GM21737 (cell line): ENCODE data around the gene PHOX2B.
"Not testable (repeated sequence)": the region's sequence is repeated elsewhere in the genome, so short reads cannot be mapped to it uniquely, and the experiment has no call there.

ENCODE experiments used
- ATAC-seq: cut with Tn5 transposase; IDR thresholded peaks from one replicate; pipeline ENCODE4 v1.9.1; 2021; ENCODE audit warnings: mild to moderate bottlenecking, moderate library complexity; ENCODE audit not compliant: unreplicated experiment

PHOX2B gene

DNA sequence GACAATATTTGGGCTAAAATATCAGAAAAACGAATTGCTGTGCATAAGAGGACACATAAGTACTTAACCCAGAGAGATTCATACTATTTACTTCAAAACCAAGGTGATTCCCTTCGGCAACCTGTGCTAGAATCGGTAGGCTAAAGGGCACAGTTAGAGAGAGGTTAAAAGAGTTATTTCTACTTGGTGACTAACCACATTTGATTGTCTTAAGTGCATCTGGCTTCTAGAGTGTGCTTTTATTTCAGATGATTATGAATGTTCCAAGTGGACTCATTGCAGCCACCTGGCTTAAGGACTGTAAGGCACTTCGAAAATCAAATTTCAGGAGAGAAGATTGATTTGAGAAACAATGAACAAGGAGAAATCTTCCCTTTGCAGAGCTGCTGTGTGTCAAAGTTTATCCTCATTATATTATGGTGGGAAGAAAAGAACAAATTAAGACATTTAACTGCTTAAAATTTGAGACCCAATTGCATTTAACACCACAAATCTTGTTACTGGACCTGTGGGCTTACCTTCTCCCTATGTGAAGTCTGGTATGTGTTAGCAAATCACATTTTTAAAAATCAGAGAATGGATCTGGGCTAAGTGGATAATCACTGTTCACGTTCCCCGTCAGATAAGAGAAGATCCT, 34.0 kb downstream of the PHOX2B start:
- ATAC-seq: no peak

DNA sequence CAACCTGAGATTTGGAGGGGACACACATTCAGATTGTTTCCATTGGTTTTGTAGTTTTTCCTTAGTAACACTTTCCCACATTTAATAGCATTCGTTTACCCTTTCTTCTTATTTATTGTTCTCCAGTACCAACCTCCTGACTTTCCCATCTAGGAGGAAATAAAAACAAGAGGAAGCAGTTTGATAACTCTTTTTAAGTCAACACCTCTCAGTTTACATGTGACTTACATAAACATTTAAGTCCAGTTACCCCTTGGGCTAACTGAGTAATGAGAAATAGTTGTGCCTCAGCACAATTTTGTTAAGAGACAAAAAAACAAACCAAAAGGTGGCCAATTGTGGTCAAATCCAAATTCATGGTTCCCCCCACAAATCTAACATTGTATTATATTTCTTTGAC, 34.8 kb downstream of the PHOX2B start:
- ATAC-seq: no peak

DNA sequence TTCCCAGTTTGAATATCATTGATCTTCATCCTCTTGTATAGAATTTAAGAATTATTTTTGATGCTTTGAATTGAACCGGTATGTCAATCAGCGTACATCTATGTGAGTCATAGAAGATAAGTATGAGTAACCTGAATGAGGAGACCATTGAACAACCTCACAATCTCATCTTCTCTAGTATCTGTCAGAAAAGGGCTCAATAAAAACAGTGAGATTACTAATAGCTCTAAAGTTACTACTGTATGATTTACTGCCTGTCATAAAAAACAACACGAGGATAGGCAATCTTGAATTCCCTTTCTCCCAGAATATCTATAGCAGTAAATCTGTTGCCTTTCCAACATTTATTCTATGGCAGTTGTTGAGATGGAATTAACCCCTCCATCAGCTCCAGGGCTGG, 36.1 kb downstream of the PHOX2B start:
- ATAC-seq: no peak

DNA sequence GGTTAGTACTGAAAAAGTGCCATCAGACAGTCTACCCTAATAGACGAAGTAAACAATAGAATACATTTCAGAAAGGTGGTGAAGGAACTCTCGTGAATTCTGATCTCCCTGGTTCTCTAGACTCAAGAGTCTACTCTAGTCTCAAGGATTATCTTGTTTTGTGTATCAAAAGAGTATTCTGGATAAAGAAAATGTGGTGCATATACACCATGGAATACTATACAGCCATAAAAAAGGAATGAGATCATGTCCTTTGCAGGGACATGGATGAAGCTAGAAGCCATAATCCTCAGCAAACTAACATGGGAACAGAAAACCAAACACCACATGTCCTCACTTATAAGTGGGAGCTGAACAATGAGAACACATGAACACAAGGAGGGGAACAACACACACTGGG, 36.9 kb downstream of the PHOX2B start:
- not testable (repeated sequence) for ATAC-seq

DNA sequence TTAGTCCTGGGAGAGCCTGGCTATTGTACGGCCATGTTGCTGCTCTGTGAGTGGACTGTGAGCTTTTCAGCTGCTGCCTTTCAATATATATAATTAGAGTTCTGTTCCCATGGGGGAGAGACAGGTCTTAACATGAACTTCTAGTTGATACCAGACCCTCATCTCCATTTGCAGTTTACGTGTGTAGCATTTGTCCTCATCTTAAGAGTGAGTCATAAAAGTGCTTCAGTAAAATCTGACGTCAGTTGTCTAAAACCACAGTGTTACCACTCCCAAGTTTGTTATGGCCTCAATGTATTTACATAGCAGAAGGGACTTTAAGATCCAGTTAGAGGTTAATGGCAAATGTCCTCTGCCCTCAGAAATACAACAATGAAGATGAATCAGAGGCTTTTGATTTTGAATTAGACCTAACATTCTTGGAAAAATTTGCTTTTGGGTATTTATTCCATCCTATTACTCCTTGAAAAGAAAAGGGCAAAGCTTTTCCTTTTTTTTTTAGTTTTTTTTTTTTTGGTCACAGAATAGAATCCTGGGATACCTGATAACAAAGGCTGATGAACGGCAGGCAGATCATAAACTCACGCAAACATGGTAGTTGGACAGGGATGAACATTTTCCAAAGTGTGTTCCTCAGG, 38.6 kb downstream of the PHOX2B start:
- ATAC-seq: no peak

DNA sequence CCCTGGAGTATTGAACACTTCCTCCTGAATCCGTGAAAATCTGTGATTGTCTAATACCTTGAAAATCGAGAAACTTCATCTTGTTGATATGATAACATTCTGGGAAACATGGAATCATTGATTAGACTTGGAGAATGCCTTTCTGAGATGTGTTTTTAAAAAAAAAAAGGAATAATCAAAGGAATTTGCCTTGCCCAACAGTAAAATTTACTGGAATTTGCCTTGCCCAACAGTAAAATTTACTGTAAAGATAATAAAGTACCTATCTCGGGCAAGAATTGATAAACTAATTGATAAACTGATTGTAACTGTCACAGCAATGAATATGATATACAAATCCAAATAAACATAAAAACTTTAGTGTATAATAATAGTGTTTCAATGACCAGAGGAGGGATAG, 44.7 kb downstream of the PHOX2B start:
- ATAC-seq: no peak

DNA sequence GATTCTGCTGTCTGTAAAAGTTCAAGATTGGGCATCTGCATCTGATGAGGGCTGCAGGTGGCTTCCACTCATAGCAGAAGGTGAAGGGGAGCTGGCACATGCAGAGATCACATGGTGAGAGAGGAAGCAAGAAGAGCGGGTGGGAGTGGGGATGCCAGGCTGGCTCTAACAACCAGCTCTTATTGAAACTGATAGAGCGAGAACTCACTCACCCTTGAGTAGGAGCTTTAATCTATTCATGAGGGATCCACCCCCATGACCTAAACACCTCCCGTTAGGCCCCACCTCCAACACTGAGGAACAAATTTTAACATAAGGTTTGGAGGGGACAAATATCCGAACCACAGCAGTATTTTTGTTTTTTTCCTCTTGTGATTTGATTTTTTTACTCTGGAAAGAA, 45.8 kb downstream of the PHOX2B start:
- no peak for ATAC-seq

DNA sequence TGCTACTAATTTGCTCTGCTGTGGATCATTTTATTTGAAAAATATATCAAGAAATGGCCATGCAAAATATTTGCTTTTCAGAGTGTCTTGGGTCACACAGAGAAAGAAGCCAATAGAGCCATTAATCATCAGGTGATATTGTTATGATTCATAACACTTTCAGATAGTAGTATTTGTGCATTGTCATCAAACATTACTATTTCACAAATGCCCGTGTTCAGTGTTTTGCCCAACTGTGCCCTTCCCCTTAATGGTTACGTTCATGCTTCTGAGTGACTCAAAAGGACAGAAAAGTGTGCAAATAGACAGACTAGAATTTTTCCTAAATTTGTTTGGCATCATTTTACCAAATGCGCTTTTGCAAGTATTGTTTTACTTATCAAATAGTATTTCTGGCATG, 46.5 kb downstream of the PHOX2B start:
- no peak for ATAC-seq

DNA sequence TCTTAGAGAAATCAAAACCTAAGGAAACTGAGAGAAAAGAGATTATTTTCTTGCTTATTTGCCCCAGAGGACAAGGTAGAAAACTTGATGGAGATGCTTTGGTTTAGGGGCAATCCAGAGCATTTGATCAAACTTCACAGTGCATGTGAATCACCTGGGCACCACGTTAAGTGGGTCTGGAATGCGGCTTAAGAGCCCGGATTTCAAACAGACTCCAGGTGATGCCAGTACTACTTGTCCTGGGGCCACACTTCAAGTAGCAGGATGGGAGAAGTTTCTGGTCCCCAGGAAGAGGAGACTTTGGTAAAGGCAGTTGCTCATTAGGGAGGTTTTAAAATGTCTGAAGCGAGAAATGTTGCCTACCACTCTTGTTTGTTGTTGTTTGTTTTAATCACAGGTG, 51.8 kb downstream of the PHOX2B start:
- ATAC-seq: no peak

DNA sequence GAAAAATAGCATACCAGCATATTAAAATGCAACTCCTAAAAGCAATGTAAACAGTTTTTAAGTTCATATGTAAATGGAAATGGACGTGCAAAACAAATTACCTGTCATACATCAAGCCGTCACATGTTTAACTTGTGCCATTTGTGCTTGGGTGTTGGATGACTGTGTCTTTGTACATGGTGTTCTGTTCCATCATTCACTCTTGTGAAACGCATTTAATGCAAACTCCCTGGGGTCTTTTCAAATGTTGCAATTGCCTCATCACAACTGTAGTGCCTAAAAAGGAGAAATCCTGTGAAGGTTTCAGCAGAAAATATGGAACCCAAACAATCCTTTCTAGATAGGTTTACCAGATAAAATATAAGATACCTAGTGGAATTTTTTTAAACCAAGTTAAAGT, 52.4 kb downstream of the PHOX2B start:
- ATAC-seq: no peak
